Measurements from ENCODE around the gene MRPL48. TPM values are rescaled to one million over a fixed set of nuclear protein-coding genes. Genes with fewer than 3 reads are reported as not detected.
A peak's percentile ranks its signal among the peaks of the same experiment; 100 is the strongest.
"Not testable (repeated sequence)": the region's sequence is repeated elsewhere in the genome, so short reads cannot be mapped to it uniquely, and the experiment has no call there.

The MRPL48 gene
- total RNA-seq, 2 experiments from 2014 or later: 32.8 to 34.7 TPM

- H3K4me3 Mint-ChIP-seq: no peak overlapping the region
- POLR2A ChIA-PET: interaction anchor here (2.6 kb wide), 1 partner anchor 24 kb away, joined by 15 read pairs; the partner anchor contains the start of gene RAB6A
- H3K27ac Mint-ChIP-seq: no peak overlapping the region
- DNase-seq (no peak), ATAC-seq (ENCODE audit: low read depth) (no peak)
- no peaks in the 10 kb centered on the region for H3K36me3 Mint-ChIP-seq
- H3K27me3 Mint-ChIP-seq: no peaks in the 10 kb centered on the region
- no peaks in the 10 kb centered on the region for H3K9me3 Mint-ChIP-seq
- H3K4me1 Mint-ChIP-seq: peaks cover 26% of the 10 kb centered on the region
These were observed 2.9 kb upstream of the MRPL48 start for GRCh38 chr11:73784734-73785133.

DNA sequence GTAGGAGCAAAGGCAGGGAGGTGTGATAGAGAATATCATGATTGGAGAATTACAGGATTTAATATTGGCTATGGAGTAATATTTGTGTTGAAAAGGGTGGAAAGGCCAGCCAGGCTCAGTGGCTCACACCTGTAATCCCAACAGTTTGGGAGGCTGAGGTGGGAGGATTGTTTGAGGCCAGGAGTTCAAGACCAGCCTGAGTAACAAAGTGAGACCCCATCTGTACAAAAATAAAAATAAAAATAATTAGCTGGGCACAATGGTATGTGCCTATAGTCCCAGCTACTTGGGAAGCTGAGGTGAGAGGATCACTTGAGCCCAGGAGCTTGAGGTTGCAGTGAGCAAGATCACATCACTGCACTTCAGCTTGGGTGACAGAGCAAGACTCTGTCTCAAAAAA lies 2.2 kb upstream of the MRPL48 start:
- H3K27me3 Mint-ChIP-seq; ATAC-seq (ENCODE audit: low read depth); DNase-seq; H3K4me3 Mint-ChIP-seq; H3K36me3 Mint-ChIP-seq; H3K9me3 Mint-ChIP-seq; H3K27ac Mint-ChIP-seq: not testable (repeated sequence)
- POLR2A ChIA-PET: interaction anchor here (2.6 kb wide), 1 partner anchor 24 kb away, joined by 15 read pairs; the partner anchor contains the start of gene RAB6A
- peaks cover 26% of the 10 kb centered on the region for H3K4me1 Mint-ChIP-seq

GRCh38 chr11:73787051-73787642 lies 527 bp upstream of the MRPL48 start:
- POLR2A ChIA-PET: interaction anchor here (0.5 to 2.2 kb wide), 6 partner anchors 9 to 1133 kb away, joined by 3 to 21 read pairs (median 4); partner anchors contain the start of genes C2CD3, COA4, PPME1 and RAB6A
- peaks cover 24% of the 10 kb centered on the region for H3K4me1 Mint-ChIP-seq

DNA sequence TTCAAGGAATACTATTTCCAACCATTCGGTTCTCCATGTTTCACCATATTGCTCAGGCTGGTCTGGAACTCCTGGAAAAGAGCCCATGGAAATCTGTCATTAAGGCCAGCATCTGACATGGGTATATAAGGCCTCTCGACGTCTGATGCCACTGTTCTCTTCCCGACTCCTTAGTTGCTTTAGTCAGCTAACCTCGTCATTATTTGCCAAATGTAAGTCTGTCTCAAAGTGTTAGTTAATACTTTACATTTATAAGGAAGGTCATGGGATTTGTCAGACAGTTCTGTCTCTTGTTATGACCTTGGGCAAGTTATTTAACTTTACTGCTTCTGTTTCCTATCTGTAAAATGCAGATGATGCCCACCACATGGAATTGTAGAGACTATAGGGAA lies 1.6 kb downstream of the MRPL48 start:
- POLR2A ChIA-PET: no interaction called here
- peak overlapping the region; percentile 99 for H3K4me3 Mint-ChIP-seq
- peaks cover 3% of the 10 kb centered on the region for H3K36me3 Mint-ChIP-seq
- H3K9me3 Mint-ChIP-seq: no peaks in the 10 kb centered on the region
- no peak for ATAC-seq (ENCODE audit: low read depth)
- no peak for DNase-seq
- peaks cover 28% of the 10 kb centered on the region for H3K4me1 Mint-ChIP-seq
- H3K27ac Mint-ChIP-seq: peak overlapping the region; percentile 62
- H3K27me3 Mint-ChIP-seq: no peaks in the 10 kb centered on the region

More at GRCh38 chr11:73787051-73787642, 527 bp upstream of the MRPL48 start:
- DNase-seq (no peak), ATAC-seq (ENCODE audit: low read depth) (no peak)
- H3K9me3 Mint-ChIP-seq: no peaks in the 10 kb centered on the region
- no peaks in the 10 kb centered on the region for H3K27me3 Mint-ChIP-seq
- peak overlapping the region; percentile 99 for H3K4me3 Mint-ChIP-seq
- peak overlapping the region; percentile 100 for H3K27ac Mint-ChIP-seq
- H3K36me3 Mint-ChIP-seq: peaks cover 1% of the 10 kb centered on the region

GRCh38 chr11:73792584-73792983 lies 4.9 kb downstream of the MRPL48 start:
- H3K9me3 Mint-ChIP-seq: no peaks in the 10 kb centered on the region
- H3K27me3 Mint-ChIP-seq: no peaks in the 10 kb centered on the region
- DNase-seq (no peak), ATAC-seq (ENCODE audit: low read depth) (no peak)
- peaks cover 16% of the 10 kb centered on the region for H3K4me1 Mint-ChIP-seq
- POLR2A ChIA-PET: no interaction called here
- H3K36me3 Mint-ChIP-seq: peaks cover 3% of the 10 kb centered on the region
- H3K4me3 Mint-ChIP-seq: no peak overlapping the region
- H3K27ac Mint-ChIP-seq: no peak overlapping the region

DNA sequence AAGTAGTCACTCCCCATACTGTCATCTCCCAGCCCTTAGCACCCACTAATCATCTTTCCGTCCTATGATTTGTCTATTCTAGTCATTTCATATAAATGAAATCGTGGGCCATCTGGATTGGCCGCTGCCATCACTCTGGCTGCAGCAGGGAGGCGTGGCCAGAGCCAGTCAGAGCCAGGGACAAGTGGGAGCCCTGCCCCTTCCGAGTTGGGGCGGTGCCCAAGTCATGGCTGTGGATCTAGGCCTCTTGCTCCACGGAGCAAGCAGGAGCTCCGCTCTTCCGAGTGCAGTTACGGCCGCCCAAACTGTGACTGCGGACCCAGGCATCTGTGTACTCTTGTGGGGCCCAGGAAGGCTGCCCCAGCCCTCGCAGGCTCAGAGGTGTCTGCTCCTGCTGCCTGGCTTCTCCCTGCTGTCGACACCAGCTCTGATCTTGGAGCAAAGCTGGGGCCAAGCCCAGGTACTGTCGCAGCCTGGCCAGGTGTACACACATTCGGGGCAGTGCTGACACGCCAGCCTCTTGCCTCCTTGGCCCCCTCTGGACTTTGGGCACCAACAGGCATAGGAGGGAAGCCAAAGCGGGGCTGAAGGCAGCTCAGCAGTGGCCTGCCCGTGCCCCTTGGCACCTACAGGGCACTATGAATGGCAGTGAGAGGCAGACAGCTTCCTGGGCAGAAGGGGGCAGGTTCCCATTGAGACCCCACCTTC lies 8.4 kb downstream of the MRPL48 start:
- Mint-ChIP-seq H3K27me3 (no peaks in the 10 kb centered on the region), H3K4me1 (peaks cover 7% of the 10 kb centered on the region), H3K9me3 (no peaks in the 10 kb centered on the region), H3K27ac (no peak overlapping the region), H3K4me3 (no peak overlapping the region), H3K36me3 (peaks cover 3% of the 10 kb centered on the region)
- POLR2A ChIA-PET: no interaction called here
- DNase-seq (no peak), ATAC-seq (ENCODE audit: low read depth) (no peak)

DNA sequence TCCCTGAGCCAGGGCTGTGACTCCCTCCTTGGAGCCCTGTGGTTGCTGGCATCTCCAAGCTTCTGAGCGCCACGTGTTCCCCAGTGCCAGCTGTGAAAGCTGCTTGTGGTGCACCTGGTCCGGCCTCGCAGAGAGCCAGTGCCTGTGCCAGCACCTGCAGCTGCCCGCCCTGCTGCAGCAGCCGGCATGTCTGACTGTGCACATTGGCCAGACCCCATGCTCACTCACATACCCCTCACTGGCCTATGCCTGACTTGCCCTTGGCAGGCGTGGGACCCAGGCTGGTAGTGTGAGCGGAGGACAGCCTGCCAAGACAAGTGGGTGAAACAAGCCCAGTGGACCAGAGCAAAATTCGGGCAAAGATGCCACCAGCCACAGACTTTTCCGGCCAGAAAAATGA lies 9.8 kb downstream of the MRPL48 start:
- Mint-ChIP-seq H3K4me3 (no peak overlapping the region), H3K27ac (no peak overlapping the region), H3K27me3 (no peaks in the 10 kb centered on the region), H3K9me3 (no peaks in the 10 kb centered on the region), H3K4me1 (peaks cover 8% of the 10 kb centered on the region), H3K36me3 (peaks cover 5% of the 10 kb centered on the region)
- POLR2A ChIA-PET: no interaction called here
- ATAC-seq (ENCODE audit: low read depth) (no peak), DNase-seq (no peak)

DNA sequence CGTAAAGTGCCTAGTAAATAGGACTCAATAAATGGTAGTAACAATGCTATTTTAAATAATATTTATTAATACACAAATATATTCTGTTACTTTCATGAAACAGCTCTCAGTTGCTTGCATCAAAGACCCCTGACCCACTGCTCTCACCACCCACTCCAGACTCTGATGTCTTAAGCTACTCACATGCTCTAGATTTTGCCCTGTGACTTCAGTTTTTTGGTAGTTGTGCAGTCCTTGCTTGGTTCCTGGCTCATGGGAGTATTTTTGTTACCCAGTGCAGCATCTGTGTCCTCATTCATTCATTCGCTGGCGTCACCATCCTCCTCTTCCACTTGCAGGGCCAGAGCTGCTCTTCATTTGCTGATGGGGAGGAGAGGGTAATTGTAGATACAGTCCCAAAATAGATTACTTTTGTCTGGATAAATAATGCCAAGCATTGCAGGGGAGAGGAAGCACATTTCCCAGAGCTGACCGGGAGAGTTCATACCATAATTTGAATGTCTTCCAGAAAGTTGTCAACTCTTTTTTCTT lies 12.7 kb downstream of the MRPL48 start:
- peaks cover 5% of the 10 kb centered on the region for H3K36me3 Mint-ChIP-seq
- no peaks in the 10 kb centered on the region for H3K27me3 Mint-ChIP-seq
- peaks cover 2% of the 10 kb centered on the region for H3K4me1 Mint-ChIP-seq
- H3K9me3 Mint-ChIP-seq: no peaks in the 10 kb centered on the region
- POLR2A ChIA-PET: no interaction called here
- H3K27ac Mint-ChIP-seq: no peak overlapping the region
- H3K4me3 Mint-ChIP-seq: no peak overlapping the region
- ATAC-seq (ENCODE audit: low read depth): no peak
- DNase-seq: no peak

DNA sequence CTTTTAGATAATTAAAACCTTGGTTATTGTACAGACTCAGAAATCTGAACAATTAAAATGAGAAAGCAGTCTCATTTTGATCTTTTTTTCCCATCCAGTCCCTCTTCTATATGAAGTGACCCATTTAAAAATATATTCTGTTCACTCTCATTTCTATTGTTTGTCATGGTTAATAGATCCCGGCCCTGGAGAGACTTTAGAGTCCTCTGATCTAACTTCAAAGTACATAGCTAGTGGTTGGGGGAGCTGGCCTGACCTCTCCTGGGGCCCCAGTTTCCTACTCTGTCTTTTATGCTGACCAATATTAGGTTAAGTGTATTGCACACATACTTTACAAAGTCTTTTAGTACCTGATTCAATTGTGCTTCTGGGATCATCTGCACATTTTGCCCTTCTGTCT lies 13.5 kb downstream of the MRPL48 start:
- Mint-ChIP-seq H3K4me3 (no peak overlapping the region), H3K27me3 (no peaks in the 10 kb centered on the region), H3K4me1 (peaks cover 2% of the 10 kb centered on the region), H3K9me3 (no peaks in the 10 kb centered on the region), H3K27ac (no peak overlapping the region), H3K36me3 (peaks cover 8% of the 10 kb centered on the region)
- DNase-seq (no peak), ATAC-seq (ENCODE audit: low read depth) (no peak)
- POLR2A ChIA-PET: no interaction called here

DNA sequence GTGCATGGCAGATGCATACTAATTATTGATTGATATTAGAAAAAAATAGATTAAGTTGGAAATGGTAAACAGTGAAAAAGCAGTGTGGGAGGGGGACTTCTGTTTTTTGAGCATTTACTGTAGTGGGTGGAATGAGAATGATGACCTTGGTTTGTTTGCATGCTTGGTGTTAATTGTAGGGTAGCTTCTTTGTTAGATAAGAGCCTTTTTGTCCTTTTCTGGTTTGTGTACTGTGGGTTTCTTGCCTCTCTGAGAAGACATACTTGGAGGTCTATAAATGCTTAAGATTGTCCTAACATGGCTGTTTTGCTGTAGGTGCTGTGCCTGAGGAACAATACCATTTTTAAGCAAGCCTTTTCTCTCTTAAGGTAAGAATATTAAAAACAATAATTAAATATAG lies 17.0 kb downstream of the MRPL48 start:
- Mint-ChIP-seq H3K27ac (no peak overlapping the region), H3K4me3 (no peak overlapping the region), H3K36me3 (peaks cover 16% of the 10 kb centered on the region), H3K4me1 (peaks cover 2% of the 10 kb centered on the region), H3K9me3 (no peaks in the 10 kb centered on the region), H3K27me3 (no peaks in the 10 kb centered on the region)
- POLR2A ChIA-PET: interaction anchor here (0.6 kb wide), 1 partner anchor 119 kb away, joined by 3 read pairs; no protein-coding TSS in a partner anchor
- DNase-seq (no peak), ATAC-seq (ENCODE audit: low read depth) (no peak)

GRCh38 chr11:73808052-73808451 lies 20.4 kb downstream of the MRPL48 start:
- POLR2A ChIA-PET: interaction anchor here (1.0 kb wide), 1 partner anchor 22 kb away, joined by 3 read pairs; no protein-coding TSS in a partner anchor
- DNase-seq (no peak), ATAC-seq (ENCODE audit: low read depth) (no peak)
- Mint-ChIP-seq H3K36me3 (peaks cover 19% of the 10 kb centered on the region), H3K4me3 (no peak overlapping the region), H3K27me3 (no peaks in the 10 kb centered on the region), H3K4me1 (peaks cover 3% of the 10 kb centered on the region), H3K27ac (no peak overlapping the region), H3K9me3 (no peaks in the 10 kb centered on the region)

GRCh38 chr11:73810637-73811036 lies 23.0 kb downstream of the MRPL48 start:
- Mint-ChIP-seq H3K4me1 (peaks cover 3% of the 10 kb centered on the region), H3K36me3 (peaks cover 18% of the 10 kb centered on the region), H3K27me3 (no peaks in the 10 kb centered on the region), H3K9me3 (no peaks in the 10 kb centered on the region), H3K4me3 (no peak overlapping the region), H3K27ac (no peak overlapping the region)
- no peak for DNase-seq
- POLR2A ChIA-PET: no interaction called here
- no peak for ATAC-seq (ENCODE audit: low read depth)

- peaks cover 3% of the 10 kb centered on the region for H3K4me1 Mint-ChIP-seq
- no peak overlapping the region for H3K4me3 Mint-ChIP-seq
- no peaks in the 10 kb centered on the region for H3K9me3 Mint-ChIP-seq
- POLR2A ChIA-PET: no interaction called here
- ATAC-seq (ENCODE audit: low read depth) (no peak), DNase-seq (no peak)
- peaks cover 12% of the 10 kb centered on the region for H3K36me3 Mint-ChIP-seq
- no peaks in the 10 kb centered on the region for H3K27me3 Mint-ChIP-seq
- H3K27ac Mint-ChIP-seq: no peak overlapping the region
These were observed 24.6 kb downstream of the MRPL48 start for GRCh38 chr11:73812234-73812633.

DNA sequence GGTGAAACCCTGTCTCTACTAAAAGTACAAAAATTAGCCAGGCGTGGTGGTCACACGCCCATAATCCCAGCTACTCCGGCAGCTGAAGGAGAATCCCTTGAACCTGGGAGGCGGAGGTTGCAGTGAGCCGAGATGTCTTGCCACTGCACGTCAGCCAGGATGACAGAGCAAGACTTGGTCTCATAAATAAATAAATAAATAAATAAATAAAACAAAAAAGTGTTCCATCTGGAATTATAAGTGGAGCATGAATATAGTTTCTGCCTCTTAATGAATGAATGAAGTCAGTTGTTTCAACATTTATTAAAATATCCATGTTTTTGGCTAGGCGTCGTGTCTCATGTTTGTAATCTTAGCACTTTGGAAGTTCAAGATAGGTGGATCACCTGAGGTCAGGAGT lies 27.1 kb downstream of the MRPL48 start:
- Mint-ChIP-seq H3K36me3 (peaks cover 6% of the 10 kb centered on the region), H3K27ac (no peak overlapping the region), H3K4me3 (no peak overlapping the region), H3K9me3 (no peaks in the 10 kb centered on the region), H3K27me3 (no peaks in the 10 kb centered on the region), H3K4me1 (peaks cover 3% of the 10 kb centered on the region)
- POLR2A ChIA-PET: interaction anchor here (0.7 kb wide), 1 partner anchor 154 kb away, joined by 3 read pairs; no protein-coding TSS in a partner anchor
- no peak for ATAC-seq (ENCODE audit: low read depth)
- no peak for DNase-seq
